Measurements from ENCODE around the gene GLDN.

- no peak for TF ChIP-seq POLR2AphosphoS5 (IDR thresholded peaks at IDR 0.05; ENCODE audit: insufficient read depth in 1 of 2, low read depth in 1 of 2)
- no peak for TF ChIP-seq CTCF (IDR thresholded peaks at IDR 0.05)
- no peak for TF ChIP-seq POLR2A (IDR thresholded peaks at IDR 0.05)
Observed at GRCh38 chr15:51388726-51389125, 47.3 kb downstream of the GLDN start.

All from vagina (tissue), 2 donors.